Activated T-cell treated with anti-CD3 and anti-CD28 coated beads, Interleukin-2, amount 50 U/mL, for 24 hours (primary cell): Measurements from ENCODE around the gene KRT4.

Experiments
- DNase-seq: peaks from one replicate; pipeline ENCODE4 v3.0.0-alpha.2; 2020
- H3K27ac Mint-ChIP-seq: 2 replicates; pipeline ENCODE4 v1.8.0; 2020; ENCODE audit warnings: mild to moderate bottlenecking, mixed read lengths
- H3K27me3 Mint-ChIP-seq: 2 replicates; pipeline ENCODE4 v1.8.0; 2020; ENCODE audit warnings: mixed read lengths
- H3K36me3 Mint-ChIP-seq: 2 replicates; pipeline ENCODE4 v1.8.0; 2020; ENCODE audit warnings: low read depth, mixed read lengths
- H3K4me1 Mint-ChIP-seq: 2 replicates; pipeline ENCODE4 v1.8.0; 2020; ENCODE audit warnings: low read depth, mixed read lengths
- H3K4me3 Mint-ChIP-seq: 2 replicates; pipeline ENCODE4 v1.8.0; 2020; ENCODE audit warnings: mild to moderate bottlenecking, moderate library complexity, mixed read lengths
- H3K9me3 Mint-ChIP-seq: 2 replicates; pipeline ENCODE4 v1.8.0; 2020; ENCODE audit warnings: mixed read lengths

The KRT4 gene

GRCh38 chr12:52760623-52761022 is 53.3 kb downstream of the KRT4 start:
- H3K4me1 Mint-ChIP-seq = no peaks in the 10 kb centered on the region

GRCh38 chr12:52759695-52760094 is 54.2 kb downstream of the KRT4 start:
- no peak overlapping the region for H3K4me3 Mint-ChIP-seq
- DNase-seq = no peak
- no peaks in the 10 kb centered on the region for H3K27me3 Mint-ChIP-seq
- H3K36me3 Mint-ChIP-seq = no peaks in the 10 kb centered on the region
- H3K4me1 Mint-ChIP-seq = no peaks in the 10 kb centered on the region
- H3K27ac Mint-ChIP-seq = no peak overlapping the region
- H3K9me3 Mint-ChIP-seq = peaks cover 15% of the 10 kb centered on the region

More at GRCh38 chr12:52760623-52761022, 53.3 kb downstream of the KRT4 start:
- Mint-ChIP-seq H3K36me3 (no peaks in the 10 kb centered on the region), H3K27me3 (no peaks in the 10 kb centered on the region), H3K9me3 (peaks cover 15% of the 10 kb centered on the region), H3K4me3 (no peak overlapping the region), H3K27ac (no peak overlapping the region)
- no peak for DNase-seq

GRCh38 chr12:52759218-52759617 is 54.7 kb downstream of the KRT4 start:
- Mint-ChIP-seq H3K27me3 (no peaks in the 10 kb centered on the region), H3K27ac (no peak overlapping the region), H3K4me1 (no peaks in the 10 kb centered on the region), H3K36me3 (no peaks in the 10 kb centered on the region), H3K9me3 (peaks cover 15% of the 10 kb centered on the region), H3K4me3 (no peak overlapping the region)
- no peak for DNase-seq

GRCh38 chr12:52757449-52758176 is 56.3 kb downstream of the KRT4 start:
- H3K36me3 Mint-ChIP-seq = no peaks in the 10 kb centered on the region
- H3K27ac Mint-ChIP-seq = no peak overlapping the region
- no peak for DNase-seq
- peaks cover 11% of the 10 kb centered on the region for H3K9me3 Mint-ChIP-seq
- H3K27me3 Mint-ChIP-seq = no peaks in the 10 kb centered on the region
- H3K4me3 Mint-ChIP-seq = no peak overlapping the region
- H3K4me1 Mint-ChIP-seq = no peaks in the 10 kb centered on the region
